Progenitor cell of endocrine pancreas (in vitro differentiated cells): Measurements from ENCODE around the gene ISCU. TPM values are rescaled to one million over a fixed set of nuclear protein-coding genes. Genes with fewer than 3 reads are reported as not detected.
"Not testable (repeated sequence)": the region's sequence is repeated elsewhere in the genome, so short reads cannot be mapped to it uniquely, and the experiment has no call there.

Experiments
- DNase-seq: peaks from one replicate; pipeline ENCODE4 v3.0.0; 2021; ENCODE audit warnings: low spot score; ENCODE audit not compliant: unreplicated experiment
- H3K27ac Mint-ChIP-seq: 2 replicates; pipeline ENCODE4 v1.8.0; 2021; ENCODE audit warnings: mild to moderate bottlenecking, moderate library complexity, mixed read lengths
- H3K27me3 Mint-ChIP-seq: 2 replicates; pipeline ENCODE4 v1.8.0; 2021; ENCODE audit warnings: mixed read lengths
- H3K36me3 Mint-ChIP-seq: 2 replicates; pipeline ENCODE4 v1.8.0; 2022; ENCODE audit warnings: mixed read lengths; ENCODE audit not compliant: insufficient read depth
- H3K4me1 Mint-ChIP-seq: 2 replicates; pipeline ENCODE4 v1.8.0; 2021; ENCODE audit warnings: low read depth, mixed read lengths
- H3K4me3 Mint-ChIP-seq: 2 replicates; pipeline ENCODE4 v1.8.0; 2021; ENCODE audit warnings: low read depth, mild to moderate bottlenecking, moderate library complexity, mixed read lengths
- H3K9me3 Mint-ChIP-seq: 2 replicates; pipeline ENCODE4 v1.8.0; 2021; ENCODE audit warnings: low read depth, mixed read lengths
- CTCF ChIP-seq: fragments of 200-600 bp; sonication (generic); IDR thresholded peaks from one replicate; pipeline ENCODE4 v1.5.0; 2021; ENCODE audit warnings: antibody characterized with exemption, mild to moderate bottlenecking; ENCODE audit not compliant: unreplicated experiment
- total RNA-seq: library from RNA; stranded (reverse); gene quantifications from 2 replicates; pipeline ENCODE4 v1.2.1, GENCODE V29; 2021

Gene ISCU
- total RNA-seq, 1 donor from 2014 or later: 69.7 TPM

DNA sequence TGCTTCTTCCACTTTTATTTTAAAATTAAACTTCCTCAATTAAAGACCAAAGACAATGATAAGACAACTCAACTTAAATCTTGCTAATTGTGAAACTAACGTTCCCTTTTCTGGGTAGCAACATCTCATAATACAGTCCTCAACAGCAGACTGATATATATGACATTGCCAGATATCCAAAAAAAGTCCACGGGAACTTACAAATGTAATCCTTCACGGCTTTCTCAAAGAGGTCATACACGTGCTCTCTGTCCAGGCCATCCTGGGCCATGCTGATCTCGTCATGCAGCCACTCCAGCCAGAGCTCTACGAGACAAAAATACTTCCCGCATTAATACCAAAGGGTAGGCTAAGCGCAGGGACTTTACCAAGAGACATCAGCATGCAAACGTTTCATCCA lies 14.7 kb upstream of the ISCU start:
- no peak for DNase-seq
- H3K27ac Mint-ChIP-seq: no peak overlapping the region
- TF ChIP-seq CTCF: no peak
- no peaks in the 10 kb centered on the region for H3K9me3 Mint-ChIP-seq
- H3K27me3 Mint-ChIP-seq: no peaks in the 10 kb centered on the region
- H3K4me3 Mint-ChIP-seq: no peak overlapping the region
- H3K4me1 Mint-ChIP-seq: no peaks in the 10 kb centered on the region
- H3K36me3 Mint-ChIP-seq: peaks cover 23% of the 10 kb centered on the region

DNA sequence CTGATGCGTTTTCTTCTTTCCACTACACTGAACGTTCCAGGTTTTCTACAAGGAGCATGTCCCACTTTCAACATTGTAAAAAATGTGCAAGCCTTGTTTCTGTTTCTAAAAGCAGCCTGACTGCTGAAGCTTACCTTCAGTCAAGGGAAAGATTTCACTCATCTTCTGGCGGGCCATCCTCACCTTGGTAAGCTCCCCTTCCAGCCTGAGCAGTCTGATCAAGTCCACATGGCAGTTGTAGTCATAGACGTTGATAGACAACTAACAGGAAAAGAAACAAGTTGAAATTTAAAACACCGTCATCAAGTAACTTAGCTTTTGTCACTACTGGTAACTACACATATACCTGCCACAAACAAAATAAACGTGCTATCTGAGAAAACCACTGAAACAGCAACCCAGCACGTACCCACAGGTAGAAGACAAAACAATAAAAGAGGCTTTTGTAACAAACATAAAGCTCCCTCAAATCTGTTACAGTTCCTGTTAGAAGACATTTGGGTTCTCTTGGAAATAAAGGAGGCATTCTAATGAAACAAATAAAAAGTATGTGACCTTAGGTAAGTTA lies 13.4 kb upstream of the ISCU start:
- Mint-ChIP-seq H3K27ac (peak overlapping the region; percentile 20), H3K4me1 (no peaks in the 10 kb centered on the region), H3K27me3 (no peaks in the 10 kb centered on the region), H3K36me3 (peaks cover 16% of the 10 kb centered on the region), H3K9me3 (no peaks in the 10 kb centered on the region), H3K4me3 (no peak overlapping the region)
- no peak for DNase-seq
- no peak for TF ChIP-seq CTCF

DNA sequence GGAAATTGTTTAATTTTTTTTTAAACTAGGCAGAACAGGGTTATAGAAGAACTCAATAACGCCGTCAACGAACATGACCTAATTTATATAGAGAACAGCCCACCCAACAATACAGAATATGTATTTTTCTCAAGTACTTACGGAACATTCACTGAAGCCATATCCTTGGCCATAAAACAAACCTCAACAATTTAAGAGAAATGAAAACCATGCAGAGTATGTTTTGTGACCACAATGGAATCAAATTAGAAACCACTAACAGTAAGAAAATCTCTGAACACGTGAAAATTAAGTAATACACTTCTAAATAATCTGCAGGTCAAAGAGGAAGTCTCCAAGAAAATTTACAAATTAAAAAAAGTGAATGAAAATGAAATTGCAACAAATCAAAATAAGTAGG lies 10.9 kb upstream of the ISCU start:
- H3K27me3 Mint-ChIP-seq: no peaks in the 10 kb centered on the region
- H3K9me3 Mint-ChIP-seq: no peaks in the 10 kb centered on the region
- H3K36me3 Mint-ChIP-seq: peaks cover 8% of the 10 kb centered on the region
- DNase-seq: no peak
- peak overlapping the region; percentile 77 for H3K27ac Mint-ChIP-seq
- H3K4me3 Mint-ChIP-seq: no peak overlapping the region
- no peak for TF ChIP-seq CTCF
- H3K4me1 Mint-ChIP-seq: peaks cover 1% of the 10 kb centered on the region

DNA sequence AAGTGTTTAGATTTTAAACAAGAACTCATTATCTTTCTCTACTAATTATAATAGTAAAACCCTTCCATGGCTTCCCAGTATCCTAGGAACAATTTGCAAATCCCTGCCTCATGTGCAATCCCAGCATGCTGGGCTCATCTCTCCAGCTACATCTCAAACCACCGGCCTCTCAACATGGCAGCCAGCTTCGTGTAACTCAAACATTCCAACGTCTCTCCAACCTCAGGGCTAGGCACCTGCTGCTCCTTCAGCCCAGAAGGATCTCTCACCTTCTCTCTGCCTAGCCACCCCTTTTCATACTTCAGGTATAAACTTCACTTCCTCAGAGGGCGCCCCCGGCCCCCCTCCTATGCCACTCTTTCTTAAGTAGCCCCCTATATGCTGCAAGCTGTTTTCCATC lies 8.6 kb upstream of the ISCU start:
- peaks cover 1% of the 10 kb centered on the region for H3K4me1 Mint-ChIP-seq
- no peaks in the 10 kb centered on the region for H3K36me3 Mint-ChIP-seq
- H3K27ac Mint-ChIP-seq: peak overlapping the region; percentile 71
- no peaks in the 10 kb centered on the region for H3K27me3 Mint-ChIP-seq
- H3K9me3 Mint-ChIP-seq: no peaks in the 10 kb centered on the region
- DNase-seq: no peak
- TF ChIP-seq CTCF: no peak
- no peak overlapping the region for H3K4me3 Mint-ChIP-seq

- not testable (repeated sequence) for H3K4me3 Mint-ChIP-seq, H3K9me3 Mint-ChIP-seq, H3K27ac Mint-ChIP-seq, H3K36me3 Mint-ChIP-seq, DNase-seq, H3K27me3 Mint-ChIP-seq
- H3K4me1 Mint-ChIP-seq: peaks cover 12% of the 10 kb centered on the region
Measured at GRCh38 chr12:108555383-108555782, 7.0 kb upstream of the ISCU start.

- H3K9me3 Mint-ChIP-seq: no peaks in the 10 kb centered on the region
Measured at GRCh38 chr12:108559007-108559655, 3.3 kb upstream of the ISCU start.

More at GRCh38 chr12:108559007-108559655, 3.3 kb upstream of the ISCU start:
- DNase-seq: no peak
- peak overlapping the region; percentile 84 for H3K27ac Mint-ChIP-seq
- no peak for TF ChIP-seq CTCF
- H3K27me3 Mint-ChIP-seq: no peaks in the 10 kb centered on the region
- peaks cover 24% of the 10 kb centered on the region for H3K4me1 Mint-ChIP-seq
- no peaks in the 10 kb centered on the region for H3K36me3 Mint-ChIP-seq
- peak overlapping the region; percentile 100 for H3K4me3 Mint-ChIP-seq
